Progenitor cell of endocrine pancreas (in vitro differentiated cells): ENCODE results near the gene TNK2. TPM values are rescaled to one million over a fixed set of nuclear protein-coding genes. Genes with fewer than 3 reads are reported as not detected.

Experiments used
- DNase-seq: peaks from one replicate; pipeline ENCODE4 v3.0.0; 2021; ENCODE audit warnings: low spot score; ENCODE audit not compliant: unreplicated experiment
- H3K27ac Mint-ChIP-seq: 2 replicates; pipeline ENCODE4 v1.8.0; 2021; ENCODE audit warnings: mild to moderate bottlenecking, moderate library complexity, mixed read lengths
- H3K27me3 Mint-ChIP-seq: 2 replicates; pipeline ENCODE4 v1.8.0; 2021; ENCODE audit warnings: mixed read lengths
- H3K36me3 Mint-ChIP-seq: 2 replicates; pipeline ENCODE4 v1.8.0; 2022; ENCODE audit warnings: mixed read lengths; ENCODE audit not compliant: insufficient read depth
- H3K4me1 Mint-ChIP-seq: 2 replicates; pipeline ENCODE4 v1.8.0; 2021; ENCODE audit warnings: low read depth, mixed read lengths
- H3K4me3 Mint-ChIP-seq: 2 replicates; pipeline ENCODE4 v1.8.0; 2021; ENCODE audit warnings: low read depth, mild to moderate bottlenecking, moderate library complexity, mixed read lengths
- H3K9me3 Mint-ChIP-seq: 2 replicates; pipeline ENCODE4 v1.8.0; 2021; ENCODE audit warnings: low read depth, mixed read lengths
- total RNA-seq: library from RNA; stranded (reverse); gene quantifications from 2 replicates; pipeline ENCODE4 v1.2.1, GENCODE V29; 2021
- TF ChIP-seq, protein P1 (sequence below): fragments of 200-600 bp; sonication (generic); IDR thresholded peaks from one replicate; pipeline ENCODE4 v1.5.0; 2021; ENCODE audit warnings: antibody characterized with exemption, mild to moderate bottlenecking; ENCODE audit not compliant: unreplicated experiment

The TNK2 gene
- total RNA-seq, 1 donor from 2014 or later = 73.6 TPM

DNA sequence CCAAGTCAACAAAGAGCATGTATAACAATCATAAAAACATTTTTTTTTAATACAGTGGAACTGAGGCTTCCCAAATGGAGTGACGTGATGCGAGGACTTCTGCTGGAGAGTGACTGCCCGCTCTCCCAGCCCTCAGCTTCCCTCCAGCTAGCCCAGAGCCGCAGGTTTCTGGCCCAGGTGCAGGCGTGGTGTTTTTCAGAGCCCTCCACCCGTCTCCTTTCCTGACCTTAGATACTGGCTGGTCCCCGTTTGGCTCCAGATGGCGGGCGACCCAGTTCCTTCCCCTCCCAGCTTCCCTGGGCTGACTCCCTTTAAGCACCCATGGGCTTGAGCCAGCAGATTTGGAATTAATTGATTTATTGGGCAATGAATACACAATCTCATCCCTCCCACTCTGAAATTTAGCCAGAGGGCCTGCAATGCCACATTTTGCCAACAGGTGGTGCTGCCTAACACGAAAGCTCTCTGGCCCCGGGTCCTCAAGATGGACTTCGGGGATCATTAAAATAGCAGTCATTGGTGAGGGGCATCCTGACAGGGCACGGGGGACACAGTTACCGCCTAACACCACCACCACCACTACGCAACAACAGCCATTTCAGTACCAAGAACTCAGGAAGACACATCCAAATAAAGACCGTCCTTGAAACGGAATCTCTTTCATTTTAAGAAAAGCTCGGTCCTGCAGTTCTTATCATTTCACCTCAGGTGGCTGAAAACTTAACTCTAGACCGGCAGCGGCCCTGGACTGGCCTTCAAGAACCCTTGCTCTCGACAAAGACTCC, 49.1 kb downstream of the TNK2 start:
- no peaks in the 10 kb centered on the region for H3K9me3 Mint-ChIP-seq

DNA sequence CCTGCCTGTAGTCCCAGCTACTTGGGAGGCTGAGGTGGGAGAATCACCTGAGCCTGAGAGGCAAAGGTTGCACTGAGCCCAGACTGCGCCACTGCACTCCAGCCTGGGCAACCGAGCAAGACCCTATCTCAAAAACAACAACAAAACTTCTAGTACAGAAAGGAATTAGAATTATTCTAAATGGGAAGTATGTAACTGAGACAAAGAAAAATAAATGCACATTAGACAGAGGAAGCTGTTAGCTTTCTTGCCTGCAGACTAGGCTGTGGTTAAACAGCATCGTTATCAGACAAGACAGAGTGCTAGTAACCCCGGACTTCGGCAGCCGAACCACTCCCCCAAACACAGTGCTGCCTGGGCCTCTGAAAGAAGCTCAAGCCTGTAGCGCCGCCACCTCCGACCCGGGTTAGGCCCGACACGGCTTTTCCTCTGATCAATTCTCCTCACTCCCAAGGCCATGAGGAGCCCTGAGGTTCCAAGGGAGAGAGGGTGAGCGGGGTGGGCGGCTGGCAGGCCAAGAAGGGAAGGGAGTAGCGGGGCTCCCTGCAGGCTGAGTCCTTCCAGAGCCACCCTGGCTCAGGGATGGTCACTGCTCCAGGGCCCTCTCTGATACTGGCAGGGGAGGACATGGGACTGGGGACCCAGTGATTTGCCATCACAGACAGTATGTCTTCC, 51.8 kb downstream of the TNK2 start:
- DNase-seq = no peak
- Mint-ChIP-seq H3K9me3 (no peaks in the 10 kb centered on the region), H3K27me3 (peaks cover 12% of the 10 kb centered on the region), H3K4me1 (peaks cover 12% of the 10 kb centered on the region), H3K27ac (no peak overlapping the region), H3K4me3 (no peak overlapping the region), H3K36me3 (no peaks in the 10 kb centered on the region)
- TF ChIP-seq, protein P1, sequence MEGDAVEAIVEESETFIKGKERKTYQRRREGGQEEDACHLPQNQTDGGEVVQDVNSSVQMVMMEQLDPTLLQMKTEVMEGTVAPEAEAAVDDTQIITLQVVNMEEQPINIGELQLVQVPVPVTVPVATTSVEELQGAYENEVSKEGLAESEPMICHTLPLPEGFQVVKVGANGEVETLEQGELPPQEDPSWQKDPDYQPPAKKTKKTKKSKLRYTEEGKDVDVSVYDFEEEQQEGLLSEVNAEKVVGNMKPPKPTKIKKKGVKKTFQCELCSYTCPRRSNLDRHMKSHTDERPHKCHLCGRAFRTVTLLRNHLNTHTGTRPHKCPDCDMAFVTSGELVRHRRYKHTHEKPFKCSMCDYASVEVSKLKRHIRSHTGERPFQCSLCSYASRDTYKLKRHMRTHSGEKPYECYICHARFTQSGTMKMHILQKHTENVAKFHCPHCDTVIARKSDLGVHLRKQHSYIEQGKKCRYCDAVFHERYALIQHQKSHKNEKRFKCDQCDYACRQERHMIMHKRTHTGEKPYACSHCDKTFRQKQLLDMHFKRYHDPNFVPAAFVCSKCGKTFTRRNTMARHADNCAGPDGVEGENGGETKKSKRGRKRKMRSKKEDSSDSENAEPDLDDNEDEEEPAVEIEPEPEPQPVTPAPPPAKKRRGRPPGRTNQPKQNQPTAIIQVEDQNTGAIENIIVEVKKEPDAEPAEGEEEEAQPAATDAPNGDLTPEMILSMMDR = no peak

More for the DNA sequence above, 49.1 kb downstream of the TNK2 start:
- TF ChIP-seq, protein P1 = peak; percentile 90
- no peak overlapping the region for H3K4me3 Mint-ChIP-seq
- DNase-seq = peak; percentile 77
- no peaks in the 10 kb centered on the region for H3K36me3 Mint-ChIP-seq
- H3K27ac Mint-ChIP-seq = peak overlapping the region; percentile 33
- peaks cover 8% of the 10 kb centered on the region for H3K27me3 Mint-ChIP-seq
- H3K4me1 Mint-ChIP-seq = peaks cover 12% of the 10 kb centered on the region

DNA sequence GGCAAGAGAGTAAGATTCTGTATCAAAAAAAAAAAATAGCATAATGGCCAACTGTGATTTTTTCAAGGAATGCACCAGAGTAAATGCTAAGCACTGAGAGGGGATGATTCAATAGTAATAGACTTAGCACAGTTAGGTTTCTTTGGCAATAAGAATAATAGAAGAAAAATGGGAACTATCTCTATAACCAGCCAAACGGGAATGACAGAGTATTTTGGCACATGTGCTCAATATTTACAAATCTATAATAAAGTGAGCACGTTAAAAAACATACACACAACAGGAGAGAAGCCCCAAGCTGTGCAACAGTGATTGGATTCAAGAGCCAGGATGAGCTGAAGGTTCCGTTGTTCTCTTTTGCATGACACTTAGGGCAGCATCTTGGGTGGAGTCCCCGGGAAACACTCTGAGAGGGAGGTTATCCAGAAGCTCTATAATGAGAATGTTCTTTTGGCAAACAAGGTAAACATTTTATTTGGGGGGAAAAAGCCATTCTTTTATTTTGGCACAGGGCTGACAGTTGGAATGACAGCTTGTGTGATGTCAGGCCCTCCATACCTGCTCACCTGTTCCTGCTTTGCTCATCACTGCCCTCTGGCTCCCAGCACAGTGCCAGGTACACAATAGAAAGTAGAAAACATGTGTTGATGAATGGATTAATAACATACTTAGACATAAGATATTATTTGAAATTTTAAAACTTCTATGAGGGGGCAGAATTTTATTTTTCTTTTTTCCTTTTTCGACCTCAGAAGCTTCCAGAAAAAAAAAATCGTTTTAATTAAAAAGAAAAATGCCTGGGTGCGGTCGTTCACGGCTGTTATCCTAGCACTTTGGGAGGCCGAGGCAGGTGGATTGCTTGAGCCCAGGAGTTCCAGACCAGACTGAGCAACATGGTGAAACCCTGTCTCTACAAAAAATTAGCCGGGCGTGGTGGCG, 52.6 kb downstream of the TNK2 start:
- Mint-ChIP-seq H3K36me3 (no peaks in the 10 kb centered on the region), H3K4me3 (no peak overlapping the region), H3K4me1 (peaks cover 10% of the 10 kb centered on the region), H3K9me3 (no peaks in the 10 kb centered on the region), H3K27me3 (peaks cover 15% of the 10 kb centered on the region), H3K27ac (no peak overlapping the region)
- TF ChIP-seq, protein P1 = no peak
- DNase-seq = no peak

DNA sequence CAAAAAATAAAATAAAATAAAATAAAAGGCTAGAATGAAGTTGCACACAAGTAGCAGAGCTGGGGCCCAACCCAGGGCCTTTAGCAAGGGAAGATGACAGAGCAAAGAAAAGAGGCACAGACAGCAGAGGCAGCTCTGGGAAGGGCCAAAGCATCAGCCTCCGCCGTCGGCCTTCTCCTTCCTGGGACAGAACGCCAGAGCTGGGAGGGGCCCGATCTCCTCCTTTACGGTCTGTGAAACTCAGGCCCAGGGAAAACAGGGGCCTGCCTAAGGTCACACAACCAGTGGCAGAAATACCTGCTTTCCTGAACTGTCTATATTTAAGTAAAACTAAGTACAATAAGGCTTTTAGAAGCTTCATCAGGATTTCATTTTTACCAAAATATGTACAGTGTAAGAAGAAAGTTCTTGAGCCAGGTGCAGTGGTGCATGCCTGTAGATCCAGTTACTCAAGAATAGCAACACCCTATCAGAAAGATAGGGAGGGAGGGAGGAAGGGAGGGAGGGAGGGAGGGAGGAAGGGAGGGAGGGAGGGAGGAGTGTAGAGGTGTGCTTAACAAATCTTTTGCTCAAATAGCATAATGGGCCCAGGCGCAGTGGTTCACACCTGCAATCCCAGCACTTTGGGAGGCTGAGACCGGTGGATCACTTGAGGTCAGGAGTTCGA, 53.6 kb downstream of the TNK2 start:
- Mint-ChIP-seq H3K4me1 (peaks cover 3% of the 10 kb centered on the region), H3K27me3 (peaks cover 10% of the 10 kb centered on the region), H3K27ac (no peak overlapping the region), H3K4me3 (no peak overlapping the region), H3K9me3 (no peaks in the 10 kb centered on the region), H3K36me3 (no peaks in the 10 kb centered on the region)
- TF ChIP-seq, protein P1 = no peak
- no peak for DNase-seq

DNA sequence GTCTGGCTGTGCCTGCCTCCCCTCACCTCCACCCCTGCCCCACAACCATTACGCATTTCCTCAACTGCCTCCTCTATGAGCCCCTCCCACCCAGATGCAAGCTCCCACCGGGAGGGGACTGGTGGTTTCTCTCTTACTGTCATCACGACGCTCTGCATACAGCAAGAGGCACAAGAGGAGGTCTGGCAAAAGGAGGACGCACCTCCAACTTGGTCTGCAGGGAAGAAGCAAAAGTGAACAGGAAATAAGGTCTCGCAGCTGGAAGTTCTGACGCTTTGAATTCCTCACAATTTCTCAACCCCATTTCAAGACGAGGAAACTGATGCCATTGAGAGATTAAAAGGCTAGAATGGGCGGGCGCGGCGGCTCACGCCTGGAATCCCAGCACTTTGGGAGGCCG, 54.4 kb downstream of the TNK2 start:
- no peaks in the 10 kb centered on the region for H3K4me1 Mint-ChIP-seq
- no peaks in the 10 kb centered on the region for H3K36me3 Mint-ChIP-seq
- no peak for DNase-seq
- H3K9me3 Mint-ChIP-seq = peaks cover 1% of the 10 kb centered on the region
- no peak overlapping the region for H3K27ac Mint-ChIP-seq
- peaks cover 10% of the 10 kb centered on the region for H3K27me3 Mint-ChIP-seq
- TF ChIP-seq, protein P1 = no peak
- no peak overlapping the region for H3K4me3 Mint-ChIP-seq
